CD4-positive, alpha-beta T cell treated with Interleukin-10 for 1 hour (primary cell): ENCODE measurements around the gene SYVN1.
"Not testable (repeated sequence)": the region's sequence is repeated elsewhere in the genome, so short reads cannot be mapped to it uniquely, and the experiment has no call there.

Experiments
- DNase-seq: peaks from one replicate; pipeline ENCODE4 v3.0.0-alpha.2; 2020

The SYVN1 gene

GRCh38 chr11:65150509-65151299 is 16.4 kb upstream of the SYVN1 start:
- DNase-seq: peak; percentile 14

GRCh38 chr11:65150131-65150508 is 15.8 kb upstream of the SYVN1 start:
- not testable (repeated sequence) for DNase-seq

GRCh38 chr11:65148657-65149056 is 14.3 kb upstream of the SYVN1 start:
- no peak for DNase-seq

GRCh38 chr11:65147352-65148075 is 13.2 kb upstream of the SYVN1 start:
- DNase-seq: no peak

GRCh38 chr11:65141896-65142494 is 7.7 kb upstream of the SYVN1 start:
- no peak for DNase-seq

GRCh38 chr11:65136515-65137096 is 2.3 kb upstream of the SYVN1 start:
- no peak for DNase-seq

GRCh38 chr11:65135633-65136145 is 1.4 kb upstream of the SYVN1 start:
- no peak for DNase-seq

GRCh38 chr11:65134952-65135632 is 773 bp upstream of the SYVN1 start:
- peak; percentile 94 for DNase-seq

GRCh38 chr11:65133724-65134123 is 595 bp downstream of the SYVN1 start:
- DNase-seq: no peak

- DNase-seq: peak; percentile 61
Measured at GRCh38 chr11:65132988-65133700, 1.2 kb downstream of the SYVN1 start.

- DNase-seq: no peak
Measured at GRCh38 chr11:65132238-65132987, 1.9 kb downstream of the SYVN1 start.

- DNase-seq: no peak
Measured at GRCh38 chr11:65131895-65132237, 2.5 kb downstream of the SYVN1 start.

GRCh38 chr11:65131417-65131776 is 2.9 kb downstream of the SYVN1 start:
- DNase-seq: no peak

- DNase-seq: no peak
Measured at GRCh38 chr11:65130631-65131416, 3.5 kb downstream of the SYVN1 start.

- no peak for DNase-seq
Measured at GRCh38 chr11:65129649-65130441, 4.5 kb downstream of the SYVN1 start.

- no peak for DNase-seq
Measured at GRCh38 chr11:65128182-65129145, 5.9 kb downstream of the SYVN1 start.

GRCh38 chr11:65127473-65128181 is 6.7 kb downstream of the SYVN1 start:
- no peak for DNase-seq
